Left ventricle myocardium inferior (tissue), 1 donor: ENCODE data around the gene STAMBPL1. TPM values are rescaled to one million over a fixed set of nuclear protein-coding genes. Genes with fewer than 3 reads are reported as not detected.
"Not testable (repeated sequence)": the region's sequence is repeated elsewhere in the genome, so short reads cannot be mapped to it uniquely, and the experiment has no call there.

Source experiments
- DNase-seq: peaks from one replicate; pipeline ENCODE4 v3.0.0-alpha.2; 2020
- H3K27ac ChIP-seq: fragments of 200-600 bp; replicated peaks from 2 replicates; pipeline ENCODE4 v1.8.0; 2021
- H3K27me3 ChIP-seq: fragments of 200-600 bp; 2 replicates; pipeline ENCODE4 v1.8.0; 2021; ENCODE audit warnings: low read depth
- H3K36me3 ChIP-seq: fragments of 200-600 bp; 2 replicates; pipeline ENCODE4 v1.8.0; 2021
- H3K4me1 ChIP-seq: fragments of 200-600 bp; 2 replicates; pipeline ENCODE4 v1.8.0; 2021
- H3K4me3 ChIP-seq: fragments of 200-600 bp; 2 replicates; pipeline ENCODE4 v1.8.0; 2021; ENCODE audit warnings: mild to moderate bottlenecking, moderate library complexity
- H3K9me3 ChIP-seq: fragments of 200-600 bp; replicated peaks from 2 replicates; pipeline ENCODE4 v1.8.0; 2021
- intact Hi-C: fragments of 100-400 bp; cut with micrococcal nuclease; formaldehyde crosslinking; loops from one replicate; pipeline ENCODE4 v1.11.0; 2022
- total RNA-seq: library from RNA; stranded (reverse); fragmentation: NEBNext Ultra II Directional; extraction: Animal tissue kit (Norgen Biotek cat#: 25700); gene quantifications from one replicate; pipeline ENCODE4 v1.2.1, GENCODE V29; 2021
- TF ChIP-seq, protein P1 (sequence below): fragments of 200-600 bp; IDR thresholded peaks from 2 replicates; pipeline ENCODE4 v1.8.0; 2021; ENCODE audit warnings: antibody characterized with exemption, mild to moderate bottlenecking, borderline replicate concordance
- donor health status: DM: no; HTN: yes; CAD: no; lungs with severe emphysema.

The STAMBPL1 gene
- total RNA-seq, 1 donor from 2014 or later, result 2.5 TPM

DNA sequence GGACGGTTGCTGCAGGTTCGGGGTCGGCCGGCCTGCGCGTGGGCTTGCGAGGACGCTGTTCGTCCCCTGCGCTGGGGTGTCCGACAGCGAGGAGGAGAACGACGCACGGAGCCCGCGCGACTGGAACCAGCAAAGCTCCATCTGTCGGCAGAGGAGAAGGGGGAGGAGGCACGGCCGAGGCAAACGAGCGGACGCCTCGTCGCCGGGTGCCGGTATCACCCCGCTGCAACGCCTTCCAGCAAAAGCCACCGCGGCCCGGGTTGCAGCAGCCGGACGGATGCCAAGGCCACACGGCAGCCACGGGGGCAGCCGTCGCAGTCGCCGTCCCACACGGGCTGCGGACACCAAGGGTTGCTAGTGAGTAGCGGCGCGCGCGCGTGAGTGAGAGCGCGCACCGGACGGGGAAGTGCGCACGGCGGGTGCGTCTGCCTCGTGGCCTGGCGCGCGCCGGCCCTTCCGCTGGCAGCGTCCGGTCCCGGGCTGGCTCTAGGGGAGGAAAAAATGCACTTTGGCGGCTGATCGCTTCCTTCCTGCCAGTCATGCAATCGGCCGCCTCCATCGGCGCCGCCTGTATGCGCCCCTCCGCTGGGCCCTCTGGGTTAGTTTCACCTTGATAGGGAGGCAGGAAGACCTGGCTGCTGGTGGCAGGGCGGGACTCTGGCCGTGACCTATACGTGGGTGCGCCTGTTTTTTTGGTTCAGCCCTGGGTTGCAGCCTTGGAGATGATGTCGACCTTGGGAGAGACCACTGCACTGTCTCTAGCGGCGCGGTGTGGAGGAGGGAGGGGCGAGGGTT is 434 bp downstream of the STAMBPL1 start:
- H3K27me3 ChIP-seq, result peaks cover 15% of the 10 kb centered on the region
- H3K36me3 ChIP-seq, result no peaks in the 10 kb centered on the region
- peak overlapping the region; percentile 94 for H3K27ac ChIP-seq
- peak overlapping the region; percentile 82 for H3K4me3 ChIP-seq
- no peaks in the 10 kb centered on the region for H3K9me3 ChIP-seq
- TF ChIP-seq, protein P1, sequence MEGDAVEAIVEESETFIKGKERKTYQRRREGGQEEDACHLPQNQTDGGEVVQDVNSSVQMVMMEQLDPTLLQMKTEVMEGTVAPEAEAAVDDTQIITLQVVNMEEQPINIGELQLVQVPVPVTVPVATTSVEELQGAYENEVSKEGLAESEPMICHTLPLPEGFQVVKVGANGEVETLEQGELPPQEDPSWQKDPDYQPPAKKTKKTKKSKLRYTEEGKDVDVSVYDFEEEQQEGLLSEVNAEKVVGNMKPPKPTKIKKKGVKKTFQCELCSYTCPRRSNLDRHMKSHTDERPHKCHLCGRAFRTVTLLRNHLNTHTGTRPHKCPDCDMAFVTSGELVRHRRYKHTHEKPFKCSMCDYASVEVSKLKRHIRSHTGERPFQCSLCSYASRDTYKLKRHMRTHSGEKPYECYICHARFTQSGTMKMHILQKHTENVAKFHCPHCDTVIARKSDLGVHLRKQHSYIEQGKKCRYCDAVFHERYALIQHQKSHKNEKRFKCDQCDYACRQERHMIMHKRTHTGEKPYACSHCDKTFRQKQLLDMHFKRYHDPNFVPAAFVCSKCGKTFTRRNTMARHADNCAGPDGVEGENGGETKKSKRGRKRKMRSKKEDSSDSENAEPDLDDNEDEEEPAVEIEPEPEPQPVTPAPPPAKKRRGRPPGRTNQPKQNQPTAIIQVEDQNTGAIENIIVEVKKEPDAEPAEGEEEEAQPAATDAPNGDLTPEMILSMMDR, result peak; percentile 47
- peak; percentile 87 for DNase-seq
- peaks cover 34% of the 10 kb centered on the region for H3K4me1 ChIP-seq
- intact Hi-C loops, result no loop called here

DNA sequence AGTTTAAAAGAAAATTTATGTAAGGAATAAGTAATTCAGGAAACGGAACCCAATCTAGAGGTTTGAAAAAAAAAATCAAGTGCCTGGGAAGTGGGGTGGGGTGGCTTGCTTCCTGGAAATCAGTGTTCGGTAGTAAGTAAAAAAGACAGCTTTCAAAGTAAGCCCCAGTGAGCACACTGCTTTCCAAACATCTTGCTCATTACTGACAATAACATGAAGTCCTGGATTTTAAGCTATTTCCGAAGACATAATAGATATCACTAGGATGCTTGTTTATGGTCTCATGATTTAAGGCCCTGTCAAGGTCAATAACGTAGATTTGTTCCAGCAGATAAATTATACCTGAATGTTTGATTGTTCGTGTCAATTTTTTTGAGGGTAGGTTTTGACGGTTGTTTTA is 1.3 kb downstream of the STAMBPL1 start:
- H3K4me1 ChIP-seq, result peaks cover 34% of the 10 kb centered on the region
- H3K27ac ChIP-seq, result peak overlapping the region; percentile 94
- DNase-seq, result no peak
- TF ChIP-seq, protein P1, result no peak
- H3K4me3 ChIP-seq, result peak overlapping the region; percentile 82
- peaks cover 12% of the 10 kb centered on the region for H3K27me3 ChIP-seq
- intact Hi-C loops, result no loop called here
- no peaks in the 10 kb centered on the region for H3K9me3 ChIP-seq
- H3K36me3 ChIP-seq, result no peaks in the 10 kb centered on the region

DNA sequence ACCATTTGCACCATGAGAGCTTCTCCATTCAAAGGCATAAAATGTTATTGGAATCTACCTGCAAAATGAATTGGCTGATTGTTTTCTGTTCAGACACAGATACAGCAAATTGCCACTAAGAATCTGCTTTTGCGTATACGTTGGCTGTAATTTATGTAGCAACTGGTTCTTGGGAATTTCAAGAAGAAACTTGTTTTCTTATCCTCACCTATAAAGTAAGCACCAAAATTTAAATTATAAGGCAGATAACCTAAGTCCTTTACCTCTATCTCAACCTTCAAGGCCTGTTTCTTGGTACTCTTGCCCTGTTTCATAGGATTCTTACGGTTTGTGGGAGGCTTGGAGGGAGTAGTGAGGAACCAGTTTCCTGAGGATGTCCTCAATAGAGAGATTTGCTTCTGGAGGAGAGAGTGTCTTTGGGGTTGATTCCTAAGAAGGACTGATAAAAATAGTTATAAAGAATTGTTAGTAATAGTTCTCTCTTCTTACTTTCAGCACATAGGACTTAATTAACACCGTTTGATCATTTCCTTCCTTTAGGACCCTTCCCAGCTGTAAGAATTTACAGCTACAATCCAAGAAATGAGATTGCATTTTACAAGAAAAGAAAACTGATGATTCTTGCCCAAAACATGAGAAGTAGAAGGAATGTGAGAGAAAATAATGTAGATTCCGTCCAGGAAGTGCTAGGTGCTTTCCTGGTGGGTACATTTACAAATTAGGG is 2.0 kb downstream of the STAMBPL1 start:
- H3K27me3 ChIP-seq, result peaks cover 5% of the 10 kb centered on the region
- H3K9me3 ChIP-seq, result no peaks in the 10 kb centered on the region
- peaks cover 34% of the 10 kb centered on the region for H3K4me1 ChIP-seq
- peak overlapping the region; percentile 82 for H3K4me3 ChIP-seq
- DNase-seq, result no peak
- intact Hi-C loops, result no loop called here
- H3K36me3 ChIP-seq, result no peaks in the 10 kb centered on the region
- TF ChIP-seq, protein P1, result no peak
- peak overlapping the region; percentile 94 for H3K27ac ChIP-seq

DNA sequence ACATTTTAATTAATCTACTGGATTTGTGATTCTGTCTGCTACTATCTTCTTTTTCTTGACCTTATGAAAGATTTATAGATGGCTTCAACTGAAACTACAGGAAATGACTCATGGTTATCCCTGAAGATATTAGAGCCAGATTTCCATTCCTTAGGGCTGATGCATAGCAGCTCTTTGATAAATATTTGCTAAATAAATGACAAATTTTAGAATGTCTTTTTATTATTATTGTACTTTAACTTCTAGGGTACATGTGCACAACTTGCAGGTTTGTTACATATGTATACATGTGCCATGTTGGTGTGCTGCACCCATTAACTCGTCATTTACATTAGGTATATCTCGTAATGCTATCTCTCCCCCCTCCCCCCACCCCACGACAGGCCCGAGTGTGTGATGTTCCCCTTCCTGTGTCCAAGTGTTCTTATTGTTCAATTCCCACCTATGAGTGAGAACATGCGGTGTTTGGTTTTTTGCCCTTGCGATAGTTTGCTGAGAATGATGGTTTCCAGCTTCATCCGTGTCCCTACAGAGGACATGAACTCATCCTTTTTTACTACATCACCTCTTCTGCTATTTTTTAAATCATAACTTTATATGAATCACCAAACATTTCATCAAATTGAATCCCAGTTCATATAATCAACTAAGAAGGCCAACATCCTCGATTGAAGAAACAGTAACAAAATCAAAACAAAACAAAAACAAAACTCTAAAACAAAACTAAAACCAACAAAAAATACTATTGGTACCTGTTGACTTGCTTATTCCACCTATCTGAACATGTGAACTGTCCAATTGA is 2.8 kb downstream of the STAMBPL1 start:
- DNase-seq, H3K9me3 ChIP-seq, H3K36me3 ChIP-seq, intact Hi-C loops, H3K27me3 ChIP-seq: not testable (repeated sequence)
- Histone ChIP-seq H3K4me1 (peaks cover 34% of the 10 kb centered on the region), H3K4me3 (peak overlapping the region; percentile 82), H3K27ac (peak overlapping the region; percentile 94)

DNA sequence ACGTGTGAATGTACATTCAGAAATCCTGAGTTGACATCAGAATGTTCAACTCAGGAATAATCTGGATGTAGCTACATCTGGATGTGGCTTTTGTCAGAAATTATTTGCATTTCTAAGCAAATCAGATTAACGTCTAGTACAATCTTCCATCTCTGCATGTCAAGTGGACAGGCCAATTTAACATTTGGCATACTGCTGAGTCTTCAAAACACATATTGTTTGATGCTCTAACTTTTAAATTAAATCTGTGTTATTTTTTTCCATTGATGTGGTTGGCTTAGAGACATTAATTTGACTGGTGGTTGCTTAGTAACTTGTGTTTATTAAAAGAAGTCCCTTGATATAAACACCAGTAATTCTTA is 3.4 kb downstream of the STAMBPL1 start:
- Histone ChIP-seq H3K27me3 (no peaks in the 10 kb centered on the region), H3K27ac (peak overlapping the region; percentile 94), H3K4me3 (no peak overlapping the region), H3K4me1 (peaks cover 34% of the 10 kb centered on the region), H3K36me3 (no peaks in the 10 kb centered on the region), H3K9me3 (no peaks in the 10 kb centered on the region)
- DNase-seq, result no peak
- intact Hi-C loops, result no loop called here
- TF ChIP-seq, protein P1, result no peak
